ENCODE results near the gene TMEM176A. TPM values are rescaled to one million over a fixed set of nuclear protein-coding genes. Genes with fewer than 3 reads are reported as not detected.

The TMEM176A gene
- total RNA-seq, 8 experiments from 2014 or later = 0.42 to 179 (median 25.6) TPM

DNA sequence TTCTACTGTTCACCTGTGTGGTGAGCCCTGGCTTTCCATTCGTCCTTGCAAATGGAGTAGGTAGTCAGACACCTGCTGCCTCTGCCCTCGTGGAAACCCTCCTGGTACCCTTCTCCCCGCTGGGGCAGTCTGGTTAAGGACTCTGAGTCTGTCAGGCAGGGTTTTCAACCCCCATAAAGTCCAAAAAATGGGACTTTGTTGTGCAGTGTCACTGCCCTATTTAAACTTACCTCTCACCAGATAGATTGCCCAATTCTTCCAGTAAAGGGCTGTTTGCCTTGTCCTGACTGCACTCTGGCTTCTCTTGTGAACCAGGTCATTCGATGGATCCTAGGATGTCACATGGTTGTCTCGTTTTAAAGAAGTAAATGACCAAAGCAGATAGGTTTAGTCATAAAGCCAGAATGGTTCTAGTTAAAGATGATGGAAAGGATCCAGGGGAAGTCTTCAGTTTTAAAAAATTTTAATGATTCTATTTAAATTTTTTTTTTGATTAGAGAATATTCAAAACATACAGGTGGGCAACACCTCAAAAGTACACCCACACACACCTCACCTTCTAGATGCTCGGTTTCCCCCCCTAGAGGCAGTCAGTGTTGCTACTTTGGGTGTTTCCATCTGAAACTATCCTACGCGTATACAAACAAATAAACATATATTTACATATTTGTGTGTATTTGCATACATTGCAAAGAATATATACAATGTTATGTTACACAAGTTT lies 22.4 kb upstream of the TMEM176A start:
- ATAC-seq (replicated peaks in 6 of 8) = peak in 3 of 8 experiments; percentile 71 to 81 (median 76)
- in situ Hi-C loops (cut with MboI; ENCODE audit: low pct_unique_long_range_greater_than_20kb in 2 of 9, low sequenced_read_pairs in 9 of 9, unreplicated experiment in 9 of 9) = loop anchor here in 5 of 9 experiments (25.0 kb wide), 1 partner anchor 209 kb away; the partner anchor contains the start of genes KCNH2 (in 5 of the 5) and NOS3 (in 5 of the 5)

DNA sequence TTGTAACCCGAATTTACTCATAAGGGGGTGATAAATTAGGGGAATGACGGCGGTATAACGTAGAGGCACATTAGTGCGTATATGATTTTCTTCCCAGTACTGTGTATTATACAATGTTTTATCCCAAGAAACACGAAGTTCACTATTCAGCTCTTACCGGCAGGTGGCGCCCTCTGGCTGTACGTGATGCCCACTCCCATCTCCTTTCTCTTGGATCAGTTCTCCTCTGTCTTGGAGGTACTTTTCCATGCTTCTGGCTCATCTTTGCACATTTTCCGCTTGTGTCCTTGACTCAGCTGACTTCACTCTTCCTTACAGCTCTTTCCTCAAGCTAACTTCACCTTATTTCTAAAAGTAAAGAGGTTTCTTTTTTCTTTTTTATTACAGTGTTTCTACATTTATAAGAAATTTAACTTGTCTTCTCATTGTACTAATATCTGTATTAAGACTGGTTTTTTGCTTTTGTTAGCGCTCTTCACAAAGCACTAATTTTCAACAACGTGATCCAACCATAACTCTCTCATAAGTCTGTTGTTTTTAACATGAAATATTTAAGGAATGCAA lies 21.7 kb upstream of the TMEM176A start:
- peak; percentile 81 to 99 (median 92) for ATAC-seq (replicated peaks in 6 of 8)
- Histone ChIP-seq H3K4me1 (replicated peaks in 1 of 2) (no peaks in the 10 kb centered on the region), H3K27ac (no peak overlapping the region), H3K4me3 (no peak overlapping the region)
- 2 to 36% (median 16%) methylated on average over 2 to 12 of the region's 12 CpGs for WGBS, 10 experiments
- in situ Hi-C loops (cut with MboI; ENCODE audit: low pct_unique_long_range_greater_than_20kb in 2 of 9, low sequenced_read_pairs in 9 of 9, unreplicated experiment in 9 of 9) = loop anchor here in 5 of 9 experiments (25.0 kb wide), 1 partner anchor 208 kb away; the partner anchor contains the start of genes KCNH2 (in 5 of the 5) and NOS3 (in 5 of the 5)

More for the DNA sequence above, 22.4 kb upstream of the TMEM176A start:
- WGBS, 10 experiments = 20 to 77% (median 47%) methylated on average over 1 to 8 of the region's 8 CpGs
- Histone ChIP-seq H3K4me1 (replicated peaks in 1 of 2) (no peaks in the 10 kb centered on the region), H3K4me3 (no peak overlapping the region), H3K27ac (no peak overlapping the region)

DNA sequence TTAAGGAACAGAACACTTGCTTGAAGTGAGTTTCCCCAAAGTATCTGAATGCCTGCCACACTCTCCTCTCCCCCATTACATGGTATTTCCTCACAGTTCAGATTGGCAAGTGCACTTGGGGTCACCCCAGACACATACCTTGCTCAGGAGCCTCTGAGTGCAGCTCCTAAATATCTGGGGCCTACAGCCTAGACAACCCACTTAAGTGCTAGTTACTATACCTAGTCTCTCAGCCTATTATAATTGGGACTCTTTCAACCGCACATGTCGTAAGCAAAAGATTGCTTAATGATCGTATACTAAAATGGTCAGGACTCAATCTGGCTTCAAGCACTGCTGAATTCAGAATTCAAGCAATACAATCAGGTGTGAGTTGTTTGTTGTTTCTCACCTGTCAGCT lies 20.3 kb upstream of the TMEM176A start:
- H3K27ac ChIP-seq = no peak overlapping the region
- no peak for ATAC-seq (replicated peaks in 6 of 8)
- WGBS, 10 experiments = 10 to 92% (median 73%) methylated on average over 2 to 3 of the region's 3 CpGs; no CpG with 5 or more reads in 6 of the 10 experiments
- in situ Hi-C loops (cut with MboI; ENCODE audit: low pct_unique_long_range_greater_than_20kb in 2 of 9, low sequenced_read_pairs in 9 of 9, unreplicated experiment in 9 of 9) = loop anchor here in 5 of 9 experiments (25.0 kb wide), 1 partner anchor 207 kb away; the partner anchor contains the start of genes KCNH2 (in 5 of the 5) and NOS3 (in 5 of the 5)
- H3K4me3 ChIP-seq = no peak overlapping the region
- H3K4me1 ChIP-seq (replicated peaks in 1 of 2) = peaks cover 0 to 6% of the 10 kb centered on the region in 2 donors

DNA sequence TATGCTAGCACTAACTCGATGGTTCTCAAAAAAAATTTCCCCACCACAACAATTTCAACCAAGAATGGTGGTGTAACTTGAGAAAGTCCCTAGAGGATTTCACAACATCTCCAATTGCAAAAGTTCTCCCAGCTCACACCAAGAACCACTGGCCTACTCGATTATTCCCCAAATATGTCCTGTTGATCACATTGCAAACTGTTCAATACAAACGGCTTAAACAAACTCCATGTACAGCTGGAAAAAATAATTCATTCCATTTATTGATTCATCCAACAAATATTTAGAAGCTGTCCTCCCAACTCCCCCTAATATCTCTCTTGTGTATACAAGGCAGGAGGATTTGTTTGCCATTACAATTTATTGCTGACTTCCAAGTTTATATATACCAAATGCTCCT lies 19.5 kb upstream of the TMEM176A start:
- WGBS, 10 experiments = 0 to 72% (median 29%) methylated on average over 1 to 3 of the region's 3 CpGs
- in situ Hi-C loops (cut with MboI; ENCODE audit: low pct_unique_long_range_greater_than_20kb in 2 of 9, low sequenced_read_pairs in 9 of 9, unreplicated experiment in 9 of 9) = loop anchor here in 5 of 9 experiments (25.0 kb wide), 1 partner anchor 206 kb away; the partner anchor contains the start of genes KCNH2 (in 5 of the 5) and NOS3 (in 5 of the 5)
- Histone ChIP-seq H3K4me1 (replicated peaks in 1 of 2) (peaks cover 0 to 10% of the 10 kb centered on the region in 2 donors), H3K4me3 (no peak overlapping the region), H3K27ac (no peak overlapping the region)
- ATAC-seq (replicated peaks in 6 of 8) = no peak

DNA sequence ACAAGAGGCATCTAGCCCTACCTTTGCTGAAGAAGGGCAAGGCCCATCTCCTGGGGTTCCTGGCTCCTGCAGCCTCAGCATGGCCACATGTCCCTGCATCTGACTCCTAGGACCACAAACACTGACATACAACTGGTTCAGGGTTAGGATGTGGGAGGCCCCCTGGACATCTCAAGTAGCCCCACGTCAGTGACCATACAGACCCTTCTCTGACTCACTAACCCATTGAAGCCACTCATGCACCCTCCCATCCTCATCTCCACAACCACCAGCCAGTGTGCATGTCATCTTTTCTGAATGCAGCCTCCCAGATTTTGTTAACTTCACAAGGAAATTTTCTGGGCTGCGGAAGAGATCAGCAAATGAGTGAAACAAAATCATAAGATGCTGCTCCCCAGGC lies 18.6 kb upstream of the TMEM176A start:
- Histone ChIP-seq H3K27ac (no peak overlapping the region), H3K4me3 (no peak overlapping the region), H3K4me1 (replicated peaks in 1 of 2) (peaks cover 0 to 10% of the 10 kb centered on the region in 2 donors)
- in situ Hi-C loops (cut with MboI; ENCODE audit: low pct_unique_long_range_greater_than_20kb in 2 of 9, low sequenced_read_pairs in 9 of 9, unreplicated experiment in 9 of 9) = loop anchor here in 5 of 9 experiments (25.0 kb wide), 1 partner anchor 205 kb away; the partner anchor contains the start of genes KCNH2 (in 5 of the 5) and NOS3 (in 5 of the 5)
- WGBS, 10 experiments = 40 to 100% (median 86%) methylated on average over 1 of the region's 2 CpGs; no CpG with 5 or more reads in 7 of the 10 experiments
- no peak for ATAC-seq (replicated peaks in 6 of 8)

DNA sequence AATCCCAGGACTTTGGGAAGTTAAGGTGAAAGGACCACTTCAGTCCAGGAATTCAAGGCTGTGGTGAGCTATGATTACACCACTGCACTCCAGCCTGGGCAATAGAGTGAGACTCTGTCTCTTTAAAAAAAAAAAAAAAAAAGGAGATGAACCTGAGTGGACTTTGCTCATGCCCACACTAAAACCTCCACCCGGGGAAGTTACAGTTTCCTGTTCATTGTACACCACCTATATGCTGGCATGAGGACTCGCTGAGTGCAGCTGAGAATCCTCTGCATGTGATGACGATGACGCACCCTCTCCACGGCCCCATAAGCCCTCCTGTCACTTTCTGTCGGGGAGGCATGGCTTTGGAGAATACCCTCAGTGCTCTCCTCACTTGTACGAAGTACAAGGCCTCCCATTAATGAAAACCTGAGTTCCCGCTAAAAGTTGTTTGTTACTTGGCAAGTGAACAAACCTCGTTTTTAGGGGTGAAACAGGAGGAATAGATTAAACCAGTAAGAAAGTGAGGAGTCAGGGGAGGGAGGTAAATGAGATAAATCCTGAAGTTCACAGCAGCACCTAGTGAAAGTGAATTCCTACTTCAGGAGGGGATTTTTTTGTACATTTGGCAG lies 16.3 kb upstream of the TMEM176A start:
- no peak overlapping the region for H3K27ac ChIP-seq
- H3K4me3 ChIP-seq = no peak overlapping the region
- in situ Hi-C loops (cut with MboI; ENCODE audit: low pct_unique_long_range_greater_than_20kb in 2 of 9, low sequenced_read_pairs in 9 of 9, unreplicated experiment in 9 of 9) = loop anchor here in 5 of 9 experiments (25.0 kb wide), 1 partner anchor 203 kb away; the partner anchor contains the start of genes KCNH2 (in 5 of the 5) and NOS3 (in 5 of the 5)
- peaks cover 0 to 14% of the 10 kb centered on the region in 2 donors for H3K4me1 ChIP-seq (replicated peaks in 1 of 2)
- 37 to 93% (median 70%) methylated on average over 4 to 9 of the region's 9 CpGs; no CpG with 5 or more reads in 3 of the 10 experiments for WGBS, 10 experiments
- no peak for ATAC-seq (replicated peaks in 6 of 8)

DNA sequence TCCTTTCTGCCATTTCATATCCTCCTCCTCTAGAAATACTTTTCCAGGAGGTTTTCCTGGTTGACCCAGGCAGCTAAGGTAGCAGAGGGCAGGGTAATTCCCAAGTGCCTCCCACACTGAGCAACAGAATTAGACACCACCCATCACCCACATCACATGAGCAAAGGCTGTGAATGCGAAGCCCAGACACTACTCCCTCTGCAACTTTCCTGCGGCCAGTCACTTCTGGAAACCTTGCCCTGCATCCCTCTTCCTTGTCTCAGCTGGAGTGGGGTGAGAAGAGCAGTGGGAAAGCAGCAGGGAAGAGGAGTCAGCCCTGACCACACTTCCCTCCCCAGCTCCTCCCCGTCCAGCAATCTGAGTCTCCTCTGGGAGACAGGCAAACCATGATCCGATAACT lies 15.6 kb upstream of the TMEM176A start:
- peak in 5 of 8 experiments; percentile 11 to 72 (median 25) for ATAC-seq (replicated peaks in 6 of 8)
- Histone ChIP-seq H3K4me1 (replicated peaks in 1 of 2) (peaks cover 0 to 14% of the 10 kb centered on the region in 2 donors), H3K27ac (no peak overlapping the region), H3K4me3 (no peak overlapping the region)
- 40 to 83% (median 72%) methylated on average over 1 to 4 of the region's 4 CpGs; no CpG with 5 or more reads in 4 of the 10 experiments for WGBS, 10 experiments
- in situ Hi-C loops (cut with MboI; ENCODE audit: low pct_unique_long_range_greater_than_20kb in 2 of 9, low sequenced_read_pairs in 9 of 9, unreplicated experiment in 9 of 9) = loop anchor here in 5 of 9 experiments (25.0 kb wide), 1 partner anchor 202 kb away; the partner anchor contains the start of genes KCNH2 (in 5 of the 5) and NOS3 (in 5 of the 5)

DNA sequence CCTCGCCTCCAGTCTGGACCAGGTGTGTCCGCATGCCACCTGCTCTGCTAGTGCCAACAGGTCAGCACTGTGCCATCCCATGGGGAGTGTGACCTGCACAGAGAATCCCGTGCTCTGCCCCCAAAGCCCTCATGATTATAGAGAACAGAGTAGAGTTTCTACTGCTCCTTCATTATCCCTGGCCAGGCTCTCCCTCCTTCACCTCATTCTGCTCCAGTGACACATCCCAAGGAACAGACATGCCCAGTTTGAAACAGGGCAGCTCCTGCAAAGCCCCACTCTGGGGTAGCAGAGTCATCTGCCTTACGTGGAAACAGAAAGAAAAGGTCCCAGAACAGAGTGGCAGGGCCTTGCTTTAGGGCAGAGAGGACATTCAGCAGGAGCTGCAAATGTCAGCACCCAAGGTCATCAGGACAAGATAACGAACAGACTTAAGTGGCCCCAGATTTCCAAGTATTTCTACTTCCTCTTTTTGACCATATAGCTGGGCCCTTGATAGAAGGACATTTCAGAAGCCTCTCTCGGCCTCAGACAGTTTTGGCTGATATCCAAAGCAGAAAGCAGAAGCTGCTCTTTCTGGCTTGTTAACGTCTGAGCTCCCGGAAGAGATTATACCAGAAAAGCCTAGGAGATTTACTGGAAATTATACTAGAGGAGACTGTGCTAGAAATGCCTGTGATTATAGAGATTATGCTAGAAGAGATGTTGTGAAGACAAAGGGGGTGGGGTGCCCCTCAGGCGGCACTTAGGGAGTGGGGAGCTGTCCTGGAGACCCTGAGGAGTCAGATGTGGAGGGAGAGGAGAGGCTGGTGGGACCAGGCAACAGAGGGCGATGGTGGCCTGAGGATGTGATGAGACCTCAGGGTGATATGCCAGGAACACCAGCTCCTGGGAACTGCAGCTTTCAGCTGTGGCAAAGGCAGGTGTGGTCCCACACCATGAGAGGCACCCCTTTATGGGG lies 13.0 kb upstream of the TMEM176A start:
- no peak overlapping the region for H3K27ac ChIP-seq
- H3K4me1 ChIP-seq (replicated peaks in 1 of 2) = peaks cover 0 to 14% of the 10 kb centered on the region in 2 donors
- ATAC-seq (replicated peaks in 6 of 8) = peak; percentile 4 to 66 (median 49)
- H3K4me3 ChIP-seq = no peak overlapping the region
- WGBS, 10 experiments = 0 to 100% (median 77%) methylated on average over 1 to 7 of the region's 10 CpGs
- in situ Hi-C loops (cut with MboI; ENCODE audit: low pct_unique_long_range_greater_than_20kb in 2 of 9, low sequenced_read_pairs in 9 of 9, unreplicated experiment in 9 of 9) = loop anchor here in 5 of 9 experiments (25.0 kb wide), 1 partner anchor 200 kb away; the partner anchor contains the start of genes KCNH2 (in 5 of the 5) and NOS3 (in 5 of the 5)

DNA sequence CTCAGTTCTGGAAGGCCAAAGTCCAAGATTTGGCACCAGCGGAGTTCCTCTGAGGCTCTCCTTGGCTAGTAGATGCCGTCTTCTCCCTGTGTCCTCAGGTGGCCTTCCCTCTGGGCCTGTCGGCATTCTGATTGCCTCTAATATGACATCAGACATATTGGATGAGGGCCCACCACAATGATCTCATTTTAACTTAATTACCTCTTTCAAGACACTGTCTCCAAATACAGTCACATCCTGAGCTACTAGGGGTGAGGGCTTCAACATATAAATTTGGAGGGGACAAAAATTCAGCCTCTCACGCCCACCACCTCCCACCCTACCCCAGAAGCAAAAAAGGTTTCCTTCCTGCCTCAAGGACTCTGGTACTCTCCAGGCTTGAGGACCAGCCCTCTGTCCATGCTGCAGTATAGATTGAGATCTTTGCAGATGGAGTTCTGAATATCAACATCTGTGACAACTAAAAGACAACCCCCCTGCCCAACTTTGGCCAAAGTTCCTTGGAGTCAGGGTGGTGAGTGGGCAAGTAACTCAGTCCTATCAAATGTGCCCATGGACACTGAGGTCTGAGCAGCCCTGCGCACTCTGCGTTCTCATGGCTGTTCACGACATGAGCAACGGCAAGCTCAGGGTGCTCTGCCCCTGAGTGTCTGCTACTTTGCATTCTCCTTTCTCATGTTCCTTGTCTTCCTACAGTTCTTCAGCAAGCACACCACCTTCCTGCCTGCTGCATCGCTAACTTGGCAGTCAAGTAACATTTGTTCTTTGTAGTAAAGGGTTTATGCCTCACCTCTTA lies 11.9 kb upstream of the TMEM176A start:
- no peak overlapping the region for H3K4me3 ChIP-seq
- WGBS, 10 experiments = 33 to 100% (median 87%) methylated on average over 1 to 5 of the region's 9 CpGs; no CpG with 5 or more reads in 1 of the 10 experiments
- no peak overlapping the region for H3K27ac ChIP-seq
- peaks cover 0 to 14% of the 10 kb centered on the region in 2 donors for H3K4me1 ChIP-seq (replicated peaks in 1 of 2)
- in situ Hi-C loops (cut with MboI; ENCODE audit: low pct_unique_long_range_greater_than_20kb in 2 of 9, low sequenced_read_pairs in 9 of 9, unreplicated experiment in 9 of 9) = loop anchor here in 5 of 9 experiments (25.0 kb wide), 1 partner anchor 199 kb away; the partner anchor contains the start of genes KCNH2 (in 5 of the 5) and NOS3 (in 5 of the 5)
- ATAC-seq (replicated peaks in 6 of 8) = peak in 4 of 8 experiments; percentile 10 to 66 (median 37)

DNA sequence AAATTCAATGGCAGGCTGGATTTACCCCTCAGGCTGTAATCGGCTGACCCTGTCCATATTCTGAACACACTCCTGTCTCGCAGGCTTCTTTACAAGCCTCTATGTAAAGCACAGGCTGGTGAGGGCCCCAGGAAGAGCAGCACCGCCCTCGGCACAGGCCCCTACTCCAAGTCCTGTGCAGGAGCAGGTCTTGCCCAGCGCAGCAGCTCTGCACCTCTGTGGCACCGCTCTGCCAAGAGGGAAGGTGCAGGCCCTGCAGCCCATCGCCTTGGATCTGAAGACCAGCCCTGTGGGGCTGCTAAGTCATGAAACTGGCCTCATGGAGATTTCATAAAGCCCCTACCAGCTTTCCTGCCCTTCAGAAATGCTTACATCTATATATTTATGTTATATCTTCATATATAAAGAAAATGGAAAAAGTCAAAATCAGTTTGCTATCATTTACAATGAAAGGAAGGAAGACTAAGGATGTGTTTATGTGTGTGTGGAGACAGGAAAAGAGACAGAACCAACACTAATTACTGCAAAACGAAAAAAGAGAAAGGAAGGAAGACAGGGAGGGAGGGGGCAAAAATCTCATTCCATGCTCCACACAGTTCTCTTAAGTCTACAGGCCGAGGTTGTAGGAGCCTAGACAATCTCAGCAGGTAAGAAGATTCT lies 10.0 kb upstream of the TMEM176A start:
- WGBS, 10 experiments = 10 to 90% (median 71%) methylated on average over 1 to 8 of the region's 9 CpGs
- no peak overlapping the region for H3K4me3 ChIP-seq
- H3K4me1 ChIP-seq (replicated peaks in 1 of 2) = peaks cover 0 to 9% of the 10 kb centered on the region in 2 donors
- in situ Hi-C loops (cut with MboI; ENCODE audit: low pct_unique_long_range_greater_than_20kb in 2 of 9, low sequenced_read_pairs in 9 of 9, unreplicated experiment in 9 of 9) = loop anchor here in 5 of 9 experiments (25.0 kb wide), 1 partner anchor 197 kb away; the partner anchor contains the start of genes KCNH2 (in 5 of the 5) and NOS3 (in 5 of the 5)
- ATAC-seq (replicated peaks in 6 of 8) = peak in 1 of 8 experiments; percentile 55
- no peak overlapping the region for H3K27ac ChIP-seq

All from motor neuron (in vitro differentiated cells).